GM19099 (cell line): Measurements from ENCODE around the gene DUS1L.

Experiments used
- POLR2A ChIP-seq: IDR thresholded peaks from 3 replicates; pipeline ENCODE4 v1.6.1; 2011; ENCODE audit warnings: low read depth; ENCODE audit not compliant: insufficient read length; ENCODE audit errors: extremely low read depth

Gene DUS1L

GRCh38 chr17:82052638-82053059, 13.0 kb downstream of the DUS1L start:
- TF ChIP-seq POLR2A = no peak

GRCh38 chr17:82051776-82052637, 13.6 kb downstream of the DUS1L start, which contains the start of the genes GPS1 and RFNG:
Gene GPS1, plus strand, starts transcription at chr17:82051898. Its CDS starts 34 bp downstream, at chr17:82051932.
Gene RFNG, minus strand, starts transcription at chr17:82051811. Its CDS starts 45 bp downstream, at chr17:82051766.
- TF ChIP-seq POLR2A = peak; percentile 65

- no peak for TF ChIP-seq POLR2A
These were observed 14.6 kb downstream of the DUS1L start for GRCh38 chr17:82050761-82051641.

- no peak for TF ChIP-seq POLR2A
These were observed 15.3 kb downstream of the DUS1L start for GRCh38 chr17:82050152-82050760.

- TF ChIP-seq POLR2A = no peak
These were observed 16.1 kb downstream of the DUS1L start for GRCh38 chr17:82049521-82049971.

GRCh38 chr17:82049106-82049505, 16.5 kb downstream of the DUS1L start:
- no peak for TF ChIP-seq POLR2A

GRCh38 chr17:82048571-82048971, 17.0 kb downstream of the DUS1L start:
- TF ChIP-seq POLR2A = no peak

GRCh38 chr17:82047914-82048570, 17.6 kb downstream of the DUS1L start:
- TF ChIP-seq POLR2A = no peak

- TF ChIP-seq POLR2A = no peak
These were observed 18.2 kb downstream of the DUS1L start for GRCh38 chr17:82047379-82047778.

- TF ChIP-seq POLR2A = no peak
These were observed 18.7 kb downstream of the DUS1L start for GRCh38 chr17:82046903-82047302.

GRCh38 chr17:82045936-82046484, 19.6 kb downstream of the DUS1L start:
- no peak for TF ChIP-seq POLR2A

GRCh38 chr17:82043507-82043906, 22.1 kb downstream of the DUS1L start:
- TF ChIP-seq POLR2A = no peak

GRCh38 chr17:82042649-82043048, 23.0 kb downstream of the DUS1L start:
- no peak for TF ChIP-seq POLR2A

- no peak for TF ChIP-seq POLR2A
These were observed 24.3 kb downstream of the DUS1L start for GRCh38 chr17:82041144-82041814.

GRCh38 chr17:82039695-82040299, 25.8 kb downstream of the DUS1L start:
- TF ChIP-seq POLR2A = no peak
